ENCODE results near the gene SCP2.
"Not testable (repeated sequence)": the region's sequence is repeated elsewhere in the genome, so short reads cannot be mapped to it uniquely, and the experiment has no call there.

SCP2 gene

DNA sequence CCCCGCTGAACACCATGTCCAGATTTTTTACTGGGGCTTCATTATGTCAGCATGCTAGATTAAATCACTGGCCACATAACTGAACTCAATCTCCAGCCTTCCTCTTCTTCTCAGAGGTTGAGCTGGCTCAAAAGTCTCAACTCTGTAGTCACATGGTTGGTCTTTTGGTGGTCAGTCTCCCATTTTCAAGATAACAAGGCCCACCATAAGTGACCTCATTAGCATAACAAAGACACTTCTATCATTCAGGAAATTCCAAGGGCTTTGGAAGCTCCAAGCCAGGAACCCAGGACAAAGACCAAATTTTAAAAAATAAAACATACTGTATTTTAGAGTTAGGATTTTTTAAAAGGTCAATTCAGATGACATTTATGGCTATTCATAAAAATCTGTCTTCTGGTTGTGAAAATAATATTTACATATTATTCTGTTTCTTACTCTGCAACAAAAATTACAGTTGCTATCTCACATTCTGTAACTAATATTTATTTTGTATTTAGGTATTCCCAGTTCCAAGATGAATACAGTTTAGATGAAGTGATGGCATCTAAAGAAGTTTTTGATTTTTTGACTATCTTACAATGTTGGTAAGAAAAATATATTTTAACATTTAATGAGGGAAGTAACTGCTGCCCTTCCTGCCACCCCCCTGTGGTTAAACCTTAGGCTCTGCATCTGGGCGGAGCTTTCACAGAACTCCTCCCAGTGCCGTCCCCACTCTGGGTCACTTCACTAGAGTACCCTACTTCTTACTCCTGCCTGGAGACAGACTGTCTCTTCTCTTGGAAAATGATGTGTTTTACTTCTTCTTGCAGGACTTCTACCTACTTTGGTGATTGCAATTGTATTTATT is 49.3 kb downstream of the SCP2 start:
- no peak for DNase-seq

- no peak for DNase-seq
Measured at GRCh38 chr1:52978045-52978444, 51.0 kb downstream of the SCP2 start.

GRCh38 chr1:52992733-52993132 is 65.7 kb downstream of the SCP2 start:
- not testable (repeated sequence) for DNase-seq

DNA sequence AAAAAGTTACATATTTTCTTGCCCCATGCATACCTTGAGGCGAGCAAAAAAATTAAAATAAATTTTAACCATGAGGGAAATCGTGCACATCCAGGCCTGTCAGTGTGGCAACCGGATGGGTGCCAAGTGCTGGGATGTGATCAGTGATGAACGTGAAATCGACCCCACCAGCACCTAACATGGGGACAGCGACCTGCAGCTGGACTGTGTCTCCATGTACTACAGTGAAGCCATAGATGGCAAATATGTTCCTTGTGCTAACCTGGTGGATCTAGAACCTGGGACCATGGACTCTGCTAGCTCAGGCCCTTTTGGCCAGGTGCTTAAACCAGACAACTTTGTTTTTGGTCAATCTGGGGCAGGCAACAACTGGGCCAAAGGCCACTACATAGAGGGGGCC is 67.6 kb downstream of the SCP2 start:
- no peak for DNase-seq

GRCh38 chr1:52996653-52997052 is 69.6 kb downstream of the SCP2 start:
- no peak for DNase-seq

- DNase-seq = no peak
Measured at GRCh38 chr1:53001128-53001527, 74.1 kb downstream of the SCP2 start.

DNA sequence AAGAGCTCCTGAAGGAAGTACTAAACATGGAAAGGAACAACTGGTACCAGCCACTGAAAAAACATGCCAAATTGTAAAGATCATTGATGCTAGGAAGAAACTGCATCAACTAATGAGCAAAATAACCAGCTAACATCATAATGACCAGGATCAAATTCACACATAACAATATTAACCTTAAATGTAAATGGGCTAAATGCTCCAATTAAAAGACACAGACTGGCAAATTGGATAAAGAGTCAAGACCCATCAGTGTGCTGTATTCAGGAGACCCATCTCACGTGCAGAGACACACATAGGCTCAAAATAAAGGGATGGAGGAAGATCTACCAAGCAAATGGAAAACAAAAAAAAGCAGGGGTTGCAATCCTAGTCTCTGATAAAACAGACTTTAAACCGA is 79.5 kb downstream of the SCP2 start:
- not testable (repeated sequence) for DNase-seq

DNA sequence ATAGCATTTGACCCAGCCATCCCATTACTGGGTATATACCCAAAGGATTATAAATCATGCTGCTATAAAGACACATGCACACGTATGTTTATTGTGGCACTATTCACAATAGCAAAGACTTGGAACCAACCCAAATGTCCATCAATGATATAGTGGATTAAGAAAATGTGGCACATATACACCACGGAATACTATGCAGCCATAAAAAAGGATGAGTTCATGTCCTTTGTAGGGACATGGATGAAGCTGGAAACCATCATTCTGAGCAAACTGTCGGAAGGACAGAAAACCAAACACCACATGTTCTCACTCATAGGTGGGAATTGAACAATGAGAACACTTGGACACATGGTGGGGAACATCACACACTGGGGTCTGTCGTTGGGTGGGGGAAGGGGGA is 83.2 kb downstream of the SCP2 start:
- DNase-seq = not testable (repeated sequence)

- no peak for DNase-seq
Measured at GRCh38 chr1:53011175-53011574, 84.1 kb downstream of the SCP2 start.

DNA sequence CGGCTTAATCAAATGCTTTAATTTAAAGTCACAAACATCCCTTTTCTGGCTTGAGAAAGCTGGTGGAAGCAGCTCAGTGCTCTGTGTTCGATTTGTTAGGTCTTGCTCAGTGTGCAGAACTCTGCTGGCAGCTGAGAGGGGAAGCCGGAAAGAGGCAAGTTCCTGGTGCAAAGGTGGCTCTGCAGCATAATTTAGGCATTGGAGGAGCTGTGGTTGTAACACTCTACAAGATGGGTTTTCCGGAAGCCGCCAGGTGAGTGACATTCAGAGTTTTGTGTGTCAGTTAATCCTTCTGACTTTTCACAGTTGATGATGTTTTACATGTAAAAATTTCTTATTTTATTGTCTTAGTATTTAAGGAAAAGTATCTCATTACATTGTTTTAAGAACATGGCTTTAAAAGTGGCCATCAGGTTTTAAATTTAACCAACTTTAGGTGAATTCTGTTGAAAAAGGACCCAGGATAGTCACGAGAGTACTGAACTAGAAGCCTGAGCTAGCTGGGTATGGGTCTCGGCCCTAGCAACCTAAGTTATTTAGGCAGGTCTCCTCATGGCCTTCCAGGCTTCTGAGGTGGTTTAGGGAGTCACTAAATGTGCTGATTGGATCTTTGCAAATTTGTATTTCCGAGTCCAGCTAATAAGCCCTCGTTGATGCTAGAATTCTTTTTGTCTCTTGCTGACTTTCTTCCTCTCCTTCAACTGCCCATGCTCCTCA is 87.9 kb downstream of the SCP2 start:
- peak; percentile 96 for DNase-seq

DNA sequence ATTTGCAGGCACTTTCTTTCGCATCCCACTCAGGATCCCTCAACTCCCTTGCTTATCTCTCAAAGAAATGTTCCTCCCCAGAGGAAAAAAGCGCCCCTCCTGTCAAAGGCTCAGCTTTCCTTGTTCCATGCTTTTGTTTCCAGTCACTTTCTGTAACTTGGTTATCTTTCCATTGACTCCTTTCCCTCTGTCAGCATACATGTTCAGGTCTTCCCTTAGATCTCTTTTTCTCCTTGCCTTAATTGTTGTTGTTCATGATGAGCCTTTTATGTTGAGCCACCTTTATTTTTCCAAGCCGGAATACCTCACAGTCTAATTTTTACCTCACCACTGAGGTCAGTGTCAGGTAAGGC is 88.4 kb downstream of the SCP2 start:
- no peak for DNase-seq

- no peak for DNase-seq
Measured at GRCh38 chr1:53016705-53017104, 89.6 kb downstream of the SCP2 start.

- no peak for DNase-seq
Measured at GRCh38 chr1:53020588-53020987, 93.5 kb downstream of the SCP2 start.

DNA sequence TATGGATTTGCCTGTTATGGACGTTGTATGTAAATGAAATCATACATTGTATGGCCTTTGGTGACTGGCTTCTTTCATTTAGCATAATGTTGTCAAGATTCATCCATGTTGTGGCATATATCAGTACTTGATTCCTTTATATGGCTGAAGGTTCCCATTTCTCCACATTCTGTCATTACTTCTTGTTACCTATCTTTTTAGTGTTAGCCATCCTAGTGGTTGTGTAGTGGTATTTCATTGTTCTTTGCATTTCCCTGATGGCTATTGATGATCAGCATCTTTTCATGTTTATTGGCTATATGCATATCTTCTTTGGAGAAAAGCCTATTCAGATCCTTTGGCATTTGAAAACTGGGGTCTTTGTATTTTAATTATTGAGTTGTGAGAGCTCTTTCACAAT is 95.1 kb downstream of the SCP2 start:
- no peak for DNase-seq

DNA sequence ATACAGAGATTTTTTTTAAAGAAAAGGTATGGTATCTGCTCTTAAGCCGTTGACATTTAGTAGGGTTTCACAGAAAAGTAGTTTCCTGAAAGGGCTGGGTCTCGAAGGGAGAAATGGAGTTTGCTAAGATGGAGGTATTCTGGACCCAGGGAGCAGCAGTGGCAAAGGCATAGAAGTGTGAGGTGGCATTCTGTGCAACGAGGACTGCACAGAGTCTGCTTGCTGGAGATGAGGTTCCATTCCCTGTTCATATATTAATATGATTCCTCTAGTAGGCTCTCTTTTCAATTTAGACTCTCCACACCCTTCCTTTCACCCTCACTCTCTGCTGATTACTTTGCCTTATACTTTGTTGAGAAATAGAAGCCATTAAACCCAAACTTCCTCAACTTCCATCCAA is 96.5 kb downstream of the SCP2 start:
- no peak for DNase-seq

DNA sequence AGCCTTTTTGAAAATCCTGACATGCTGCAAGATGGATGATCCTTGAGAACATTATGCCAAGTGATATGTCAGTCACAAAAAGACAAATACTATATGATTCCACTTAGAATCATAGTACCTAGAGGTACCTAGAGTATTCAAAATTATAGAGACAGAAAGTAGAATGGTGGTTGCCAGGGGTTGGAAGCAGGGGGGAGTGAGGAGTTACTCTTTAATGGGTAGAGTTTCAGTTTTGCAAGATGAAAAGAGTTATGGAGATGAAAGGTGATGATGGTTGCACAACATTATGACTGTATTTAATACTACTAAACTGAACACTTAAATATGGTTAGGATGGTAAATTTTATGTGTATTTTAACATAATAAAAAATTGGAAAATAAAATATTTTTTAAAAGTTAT is 97.0 kb downstream of the SCP2 start:
- no peak for DNase-seq

GRCh38 chr1:53025034-53025768 is 98.1 kb downstream of the SCP2 start:
- no peak for DNase-seq

GRCh38 chr1:53025769-53026112 is 98.7 kb downstream of the SCP2 start:
- no peak for DNase-seq

DNA sequence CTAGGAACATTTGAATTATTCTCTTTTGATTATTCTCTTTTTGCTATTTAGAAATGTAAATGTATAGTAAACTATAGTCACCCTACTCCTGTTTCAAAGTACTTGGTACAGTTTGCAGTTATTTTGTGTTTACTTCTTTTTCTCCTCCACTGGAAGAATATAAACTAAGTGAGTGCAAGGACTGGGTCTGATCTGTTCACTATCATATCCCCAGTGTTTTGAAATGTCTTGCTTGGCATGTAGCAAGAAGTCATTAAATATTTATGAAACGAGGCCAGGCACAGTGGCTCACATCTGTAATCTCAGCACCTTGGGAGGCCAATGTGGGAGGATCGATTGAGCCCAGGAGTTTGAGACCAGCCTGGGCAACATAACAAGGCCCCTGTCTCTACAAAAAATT is 99.2 kb downstream of the SCP2 start:
- DNase-seq = no peak

DNA sequence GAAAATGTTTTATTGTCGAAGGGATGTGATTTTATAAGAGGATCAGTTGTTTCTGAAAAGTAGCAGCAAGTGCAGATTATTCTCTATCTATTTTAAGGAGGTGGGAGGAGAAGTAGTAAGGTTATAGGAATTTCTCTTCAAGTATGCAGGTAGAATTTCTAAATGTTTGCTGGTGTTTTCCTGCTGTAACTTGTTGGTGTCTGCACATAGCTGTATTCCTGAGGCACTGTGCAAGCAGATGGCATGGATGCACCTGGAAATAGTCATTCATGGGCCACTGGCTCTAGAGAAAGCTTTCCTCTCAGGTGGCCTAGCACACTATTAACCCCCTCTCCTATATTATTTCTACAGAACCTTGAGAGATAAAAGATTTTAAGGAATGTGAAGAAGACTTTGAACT is 104.7 kb downstream of the SCP2 start:
- no peak for DNase-seq

DNA sequence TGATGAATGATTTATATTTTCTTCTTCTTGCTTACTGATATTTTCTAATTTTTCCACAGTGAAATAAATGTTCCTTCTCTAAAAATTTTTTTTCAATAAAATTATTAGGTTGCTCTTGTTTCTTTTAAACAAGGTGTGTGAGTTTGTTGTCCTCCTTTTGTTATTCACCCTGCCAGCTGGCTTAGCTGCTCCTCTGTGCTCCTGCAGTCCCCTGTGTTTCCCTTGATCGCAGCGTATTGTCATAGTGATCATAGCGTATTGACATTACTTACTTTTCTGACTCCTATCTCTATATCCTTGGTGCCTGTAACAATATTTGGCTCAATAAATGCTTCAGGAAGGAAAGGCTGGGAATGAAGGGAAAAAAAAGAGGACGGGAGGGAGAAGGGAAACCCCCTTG is 110.1 kb downstream of the SCP2 start:
- no peak for DNase-seq

GRCh38 chr1:53038566-53038965 is 111.5 kb downstream of the SCP2 start:
- no peak for DNase-seq

- no peak for DNase-seq
Measured at GRCh38 chr1:53043271-53043670, 116.2 kb downstream of the SCP2 start.

DNA sequence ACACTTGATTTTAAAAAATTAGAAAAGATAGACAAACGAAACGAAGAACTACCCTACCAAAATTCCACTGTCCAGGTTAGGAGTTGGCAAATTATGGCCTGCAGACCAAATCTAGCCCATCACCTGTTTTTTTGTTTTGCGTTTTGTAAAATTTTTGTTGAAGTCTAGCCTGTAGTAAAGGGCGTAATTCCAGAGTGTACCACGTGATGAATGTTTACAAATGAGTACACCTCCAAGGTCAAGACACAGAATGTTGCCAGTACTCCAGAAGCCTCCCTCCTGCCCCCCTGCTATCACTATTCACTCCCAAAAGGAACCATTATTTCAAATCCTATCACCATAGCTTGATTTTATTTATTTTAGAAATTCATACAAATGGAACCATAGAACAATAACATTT is 117.8 kb downstream of the SCP2 start:
- no peak for DNase-seq
